SK-N-SH (cell line): ENCODE measurements around the gene ANKS1B.

ENCODE experiments used
- CHD2 ChIP-seq: fragments of 150-350 bp; IDR thresholded peaks from 2 replicates; pipeline ENCODE4 v1.6.1; 2018; ENCODE audit warnings: low read length; ENCODE audit not compliant: partially characterized antibody
- EP300 ChIP-seq, 2 experiments: IDR thresholded peaks; 2 replicates each; pipeline versions ENCODE4 v1.4.0 to v1.6.1; 2012; ENCODE audit warnings: borderline replicate concordance in 1 of 2, low read depth in 1 of 2, low read length in 1 of 2
- GATA2 ChIP-seq: sonication (generic); formaldehyde crosslinking; IDR thresholded peaks from 2 replicates; pipeline ENCODE4 v1.5.0; 2020; ENCODE audit warnings: mild to moderate bottlenecking, missing genetic modification reagents
- MEF2A ChIP-seq: IDR thresholded peaks from 2 replicates; pipeline ENCODE4 v1.4.0; 2012; ENCODE audit warnings: low read depth, borderline replicate concordance
- MXI1 ChIP-seq: IDR thresholded peaks from 2 replicates; pipeline ENCODE4 v1.6.1; 2012; ENCODE audit warnings: mild to moderate bottlenecking, low read depth, low read length, improper control_type of control experiment
- NRF1 ChIP-seq: IDR thresholded peaks from 2 replicates; pipeline ENCODE4 v1.6.1; 2012; ENCODE audit warnings: low read depth, mild to moderate bottlenecking, low read length
- POLR2AphosphoS5 ChIP-seq: IDR thresholded peaks from 2 replicates; pipeline ENCODE4 v1.6.1; 2012; ENCODE audit warnings: low read depth, low read length
- REST ChIP-seq: IDR thresholded peaks from 2 replicates; pipeline ENCODE4 v1.6.1; 2012; ENCODE audit warnings: mild to moderate bottlenecking, low read depth, low read length, moderate library complexity
- SMC3 ChIP-seq: IDR thresholded peaks from 2 replicates; pipeline ENCODE4 v1.6.1; 2012; ENCODE audit warnings: low read depth, low read length, improper control_type of control experiment
- USF2 ChIP-seq: fragments of 150-350 bp; IDR thresholded peaks from 2 replicates; pipeline ENCODE4 v1.6.1; 2017; ENCODE audit warnings: antibody characterized with exemption, low read length, low read depth, borderline replicate concordance
- TF ChIP-seq, protein P1 (sequence below): fragments of 200-600 bp; sonication (generic); IDR thresholded peaks from 2 replicates; pipeline ENCODE4 v1.6.1; 2017; ENCODE audit warnings: antibody characterized with exemption, mild to moderate bottlenecking, moderate library complexity

- no peak for TF ChIP-seq POLR2AphosphoS5
- no peak for TF ChIP-seq MXI1
- TF ChIP-seq, protein P1, sequence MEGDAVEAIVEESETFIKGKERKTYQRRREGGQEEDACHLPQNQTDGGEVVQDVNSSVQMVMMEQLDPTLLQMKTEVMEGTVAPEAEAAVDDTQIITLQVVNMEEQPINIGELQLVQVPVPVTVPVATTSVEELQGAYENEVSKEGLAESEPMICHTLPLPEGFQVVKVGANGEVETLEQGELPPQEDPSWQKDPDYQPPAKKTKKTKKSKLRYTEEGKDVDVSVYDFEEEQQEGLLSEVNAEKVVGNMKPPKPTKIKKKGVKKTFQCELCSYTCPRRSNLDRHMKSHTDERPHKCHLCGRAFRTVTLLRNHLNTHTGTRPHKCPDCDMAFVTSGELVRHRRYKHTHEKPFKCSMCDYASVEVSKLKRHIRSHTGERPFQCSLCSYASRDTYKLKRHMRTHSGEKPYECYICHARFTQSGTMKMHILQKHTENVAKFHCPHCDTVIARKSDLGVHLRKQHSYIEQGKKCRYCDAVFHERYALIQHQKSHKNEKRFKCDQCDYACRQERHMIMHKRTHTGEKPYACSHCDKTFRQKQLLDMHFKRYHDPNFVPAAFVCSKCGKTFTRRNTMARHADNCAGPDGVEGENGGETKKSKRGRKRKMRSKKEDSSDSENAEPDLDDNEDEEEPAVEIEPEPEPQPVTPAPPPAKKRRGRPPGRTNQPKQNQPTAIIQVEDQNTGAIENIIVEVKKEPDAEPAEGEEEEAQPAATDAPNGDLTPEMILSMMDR: no peak
- no peak for TF ChIP-seq REST
- TF ChIP-seq GATA2 (CRISPR knock-in tag): no peak
- no peak for TF ChIP-seq MEF2A
- TF ChIP-seq CHD2: no peak
- no peak for TF ChIP-seq USF2
- TF ChIP-seq EP300 (IDR thresholded peaks at IDR 0.05; ENCODE audit: borderline replicate concordance in 1 of 2, low read depth in 1 of 2, low read length in 1 of 2): no peak
- TF ChIP-seq SMC3: no peak
- no peak for TF ChIP-seq NRF1
Measured at GRCh38 chr12:98721204-98721702, 1263.5 kb downstream of the ANKS1B start.
